Measurements from ENCODE around the gene USP33. TPM values are rescaled to one million over a fixed set of nuclear protein-coding genes. Genes with fewer than 3 reads are reported as not detected.

Gene USP33
- total and polyA plus RNA-seq, 2 of the 13 experiments (the other 11 are each of a cell fraction or from before 2014, with no cell fraction given): 32.0 to 49.1 TPM

DNA sequence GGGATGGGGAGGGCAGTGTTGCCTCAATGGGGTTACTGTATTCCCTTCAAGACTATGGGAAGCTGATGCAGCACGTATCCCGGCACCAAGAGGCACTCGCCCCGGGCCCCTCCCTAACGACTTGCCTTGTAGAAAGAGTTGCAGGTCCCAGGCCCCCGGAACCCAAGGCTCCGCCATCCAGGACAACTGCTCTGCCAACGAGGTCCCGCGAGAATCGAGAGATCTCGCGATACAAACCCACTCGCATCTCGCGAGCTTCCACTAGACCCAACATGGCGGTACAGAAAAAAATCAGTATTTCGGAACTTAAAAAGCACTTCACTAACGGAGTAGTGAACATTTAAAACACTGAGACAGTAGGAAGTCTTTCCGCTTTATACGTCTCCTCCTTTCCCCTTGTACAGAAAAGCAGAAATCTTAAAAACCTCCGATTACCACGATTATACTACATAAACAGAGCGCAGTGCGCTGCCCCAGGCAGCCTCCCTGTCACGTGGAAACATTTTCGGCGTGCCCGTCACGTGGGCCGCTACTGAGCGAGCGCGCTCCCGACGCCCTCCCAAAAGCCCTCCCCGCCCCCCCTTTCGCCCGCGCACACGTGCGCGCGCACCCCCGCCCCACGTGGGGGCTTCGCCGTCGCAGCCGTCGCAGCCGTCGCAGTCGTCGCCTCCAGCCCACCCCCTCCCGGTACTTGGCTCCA, 77.0 kb downstream of the USP33 start, which contains the start of gene ZZZ3 (continued):
- TF ChIP-seq ZNF577 (CRISPR knock-in tag; IDR thresholded peaks at IDR 0.05; ENCODE audit: borderline replicate concordance, low read depth) (no peak), NFE2L1 (CRISPR knock-in tag; IDR thresholded peaks at IDR 0.05; ENCODE audit: borderline replicate concordance) (no peak), AGO2 (optimal IDR thresholded peaks at IDR 0.05; ENCODE audit: low read depth, low read length) (peak; percentile 24), GABPA (IDR thresholded peaks at IDR 0.05; ENCODE audit: low read depth, low read length) (no peak), GABPA (CRISPR knock-in tag; IDR thresholded peaks at IDR 0.05; ENCODE audit: low read depth) (peak; percentile 45), ATRX (CRISPR knock-in tag; IDR thresholded peaks at IDR 0.05; ENCODE audit: borderline replicate concordance) (no peak), HOXA3 (CRISPR knock-in tag; IDR thresholded peaks at IDR 0.05) (peak; percentile 81), NFE2L2 (IDR thresholded peaks at IDR 0.05; ENCODE audit: low read length) (no peak)
- TF ChIP-seq, protein P1, sequence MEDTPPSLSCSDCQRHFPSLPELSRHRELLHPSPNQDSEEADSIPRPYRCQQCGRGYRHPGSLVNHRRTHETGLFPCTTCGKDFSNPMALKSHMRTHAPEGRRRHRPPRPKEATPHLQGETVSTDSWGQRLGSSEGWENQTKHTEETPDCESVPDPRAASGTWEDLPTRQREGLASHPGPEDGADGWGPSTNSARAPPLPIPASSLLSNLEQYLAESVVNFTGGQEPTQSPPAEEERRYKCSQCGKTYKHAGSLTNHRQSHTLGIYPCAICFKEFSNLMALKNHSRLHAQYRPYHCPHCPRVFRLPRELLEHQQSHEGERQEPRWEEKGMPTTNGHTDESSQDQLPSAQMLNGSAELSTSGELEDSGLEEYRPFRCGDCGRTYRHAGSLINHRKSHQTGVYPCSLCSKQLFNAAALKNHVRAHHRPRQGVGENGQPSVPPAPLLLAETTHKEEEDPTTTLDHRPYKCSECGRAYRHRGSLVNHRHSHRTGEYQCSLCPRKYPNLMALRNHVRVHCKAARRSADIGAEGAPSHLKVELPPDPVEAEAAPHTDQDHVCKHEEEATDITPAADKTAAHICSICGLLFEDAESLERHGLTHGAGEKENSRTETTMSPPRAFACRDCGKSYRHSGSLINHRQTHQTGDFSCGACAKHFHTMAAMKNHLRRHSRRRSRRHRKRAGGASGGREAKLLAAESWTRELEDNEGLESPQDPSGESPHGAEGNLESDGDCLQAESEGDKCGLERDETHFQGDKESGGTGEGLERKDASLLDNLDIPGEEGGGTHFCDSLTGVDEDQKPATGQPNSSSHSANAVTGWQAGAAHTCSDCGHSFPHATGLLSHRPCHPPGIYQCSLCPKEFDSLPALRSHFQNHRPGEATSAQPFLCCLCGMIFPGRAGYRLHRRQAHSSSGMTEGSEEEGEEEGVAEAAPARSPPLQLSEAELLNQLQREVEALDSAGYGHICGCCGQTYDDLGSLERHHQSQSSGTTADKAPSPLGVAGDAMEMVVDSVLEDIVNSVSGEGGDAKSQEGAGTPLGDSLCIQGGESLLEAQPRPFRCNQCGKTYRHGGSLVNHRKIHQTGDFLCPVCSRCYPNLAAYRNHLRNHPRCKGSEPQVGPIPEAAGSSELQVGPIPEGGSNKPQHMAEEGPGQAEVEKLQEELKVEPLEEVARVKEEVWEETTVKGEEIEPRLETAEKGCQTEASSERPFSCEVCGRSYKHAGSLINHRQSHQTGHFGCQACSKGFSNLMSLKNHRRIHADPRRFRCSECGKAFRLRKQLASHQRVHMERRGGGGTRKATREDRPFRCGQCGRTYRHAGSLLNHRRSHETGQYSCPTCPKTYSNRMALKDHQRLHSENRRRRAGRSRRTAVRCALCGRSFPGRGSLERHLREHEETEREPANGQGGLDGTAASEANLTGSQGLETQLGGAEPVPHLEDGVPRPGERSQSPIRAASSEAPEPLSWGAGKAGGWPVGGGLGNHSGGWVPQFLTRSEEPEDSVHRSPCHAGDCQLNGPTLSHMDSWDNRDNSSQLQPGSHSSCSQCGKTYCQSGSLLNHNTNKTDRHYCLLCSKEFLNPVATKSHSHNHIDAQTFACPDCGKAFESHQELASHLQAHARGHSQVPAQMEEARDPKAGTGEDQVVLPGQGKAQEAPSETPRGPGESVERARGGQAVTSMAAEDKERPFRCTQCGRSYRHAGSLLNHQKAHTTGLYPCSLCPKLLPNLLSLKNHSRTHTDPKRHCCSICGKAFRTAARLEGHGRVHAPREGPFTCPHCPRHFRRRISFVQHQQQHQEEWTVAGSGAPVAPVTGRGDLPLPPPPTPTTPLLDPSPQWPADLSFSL (CRISPR knock-in tag; IDR thresholded peaks at IDR 0.05): no peak
- TF ChIP-seq, protein P2, sequence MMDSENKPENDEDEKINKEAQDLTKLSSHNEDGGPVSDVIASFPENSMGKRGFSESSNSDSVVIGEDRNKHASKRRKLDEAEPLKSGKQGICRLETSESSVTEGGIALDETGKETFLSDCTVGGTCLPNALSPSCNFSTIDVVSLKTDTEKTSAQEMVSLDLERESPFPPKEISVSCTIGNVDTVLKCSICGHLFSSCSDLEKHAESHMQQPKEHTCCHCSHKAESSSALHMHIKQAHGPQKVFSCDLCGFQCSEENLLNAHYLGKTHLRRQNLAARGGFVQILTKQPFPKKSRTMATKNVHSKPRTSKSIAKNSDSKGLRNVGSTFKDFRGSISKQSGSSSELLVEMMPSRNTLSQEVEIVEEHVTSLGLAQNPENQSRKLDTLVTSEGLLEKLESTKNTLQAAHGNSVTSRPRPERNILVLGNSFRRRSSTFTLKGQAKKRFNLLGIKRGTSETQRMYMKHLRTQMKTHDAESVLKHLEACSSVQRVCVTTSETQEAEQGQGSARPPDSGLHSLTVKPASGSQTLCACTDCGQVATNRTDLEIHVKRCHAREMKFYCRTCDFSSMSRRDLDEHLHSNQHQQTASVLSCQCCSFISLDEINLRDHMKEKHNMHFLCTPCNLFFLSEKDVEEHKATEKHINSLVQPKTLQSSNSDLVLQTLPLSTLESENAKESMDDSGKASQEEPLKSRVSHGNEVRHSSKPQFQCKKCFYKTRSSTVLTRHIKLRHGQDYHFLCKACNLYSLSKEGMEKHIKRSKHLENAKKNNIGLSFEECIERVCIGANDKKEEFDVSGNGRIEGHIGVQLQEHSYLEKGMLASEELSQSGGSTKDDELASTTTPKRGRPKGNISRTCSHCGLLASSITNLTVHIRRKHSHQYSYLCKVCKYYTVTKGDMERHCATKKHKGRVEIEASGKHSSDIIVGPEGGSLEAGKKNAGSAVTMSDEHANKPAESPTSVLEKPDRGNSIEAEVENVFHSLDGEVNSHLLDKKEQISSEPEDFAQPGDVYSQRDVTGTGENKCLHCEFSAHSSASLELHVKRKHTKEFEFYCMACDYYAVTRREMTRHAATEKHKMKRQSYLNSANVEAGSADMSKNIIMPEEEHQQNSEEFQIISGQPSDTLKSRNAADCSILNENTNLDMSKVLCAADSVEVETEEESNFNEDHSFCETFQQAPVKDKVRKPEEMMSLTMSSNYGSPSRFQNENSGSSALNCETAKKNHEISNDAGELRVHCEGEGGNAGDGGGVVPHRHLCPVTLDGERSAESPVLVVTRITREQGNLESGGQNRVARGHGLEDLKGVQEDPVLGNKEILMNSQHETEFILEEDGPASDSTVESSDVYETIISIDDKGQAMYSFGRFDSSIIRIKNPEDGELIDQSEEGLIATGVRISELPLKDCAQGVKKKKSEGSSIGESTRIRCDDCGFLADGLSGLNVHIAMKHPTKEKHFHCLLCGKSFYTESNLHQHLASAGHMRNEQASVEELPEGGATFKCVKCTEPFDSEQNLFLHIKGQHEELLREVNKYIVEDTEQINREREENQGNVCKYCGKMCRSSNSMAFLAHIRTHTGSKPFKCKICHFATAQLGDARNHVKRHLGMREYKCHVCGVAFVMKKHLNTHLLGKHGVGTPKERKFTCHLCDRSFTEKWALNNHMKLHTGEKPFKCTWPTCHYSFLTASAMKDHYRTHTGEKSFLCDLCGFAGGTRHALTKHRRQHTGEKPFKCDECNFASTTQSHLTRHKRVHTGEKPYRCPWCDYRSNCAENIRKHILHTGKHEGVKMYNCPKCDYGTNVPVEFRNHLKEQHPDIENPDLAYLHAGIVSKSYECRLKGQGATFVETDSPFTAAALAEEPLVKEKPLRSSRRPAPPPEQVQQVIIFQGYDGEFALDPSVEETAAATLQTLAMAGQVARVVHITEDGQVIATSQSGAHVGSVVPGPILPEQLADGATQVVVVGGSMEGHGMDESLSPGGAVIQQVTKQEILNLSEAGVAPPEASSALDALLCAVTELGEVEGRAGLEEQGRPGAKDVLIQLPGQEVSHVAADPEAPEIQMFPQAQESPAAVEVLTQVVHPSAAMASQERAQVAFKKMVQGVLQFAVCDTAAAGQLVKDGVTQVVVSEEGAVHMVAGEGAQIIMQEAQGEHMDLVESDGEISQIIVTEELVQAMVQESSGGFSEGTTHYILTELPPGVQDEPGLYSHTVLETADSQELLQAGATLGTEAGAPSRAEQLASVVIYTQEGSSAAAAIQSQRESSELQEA (CRISPR knock-in tag; IDR thresholded peaks at IDR 0.05; ENCODE audit: not compliant biosample characterization): no peak
- TF ChIP-seq, protein P3, sequence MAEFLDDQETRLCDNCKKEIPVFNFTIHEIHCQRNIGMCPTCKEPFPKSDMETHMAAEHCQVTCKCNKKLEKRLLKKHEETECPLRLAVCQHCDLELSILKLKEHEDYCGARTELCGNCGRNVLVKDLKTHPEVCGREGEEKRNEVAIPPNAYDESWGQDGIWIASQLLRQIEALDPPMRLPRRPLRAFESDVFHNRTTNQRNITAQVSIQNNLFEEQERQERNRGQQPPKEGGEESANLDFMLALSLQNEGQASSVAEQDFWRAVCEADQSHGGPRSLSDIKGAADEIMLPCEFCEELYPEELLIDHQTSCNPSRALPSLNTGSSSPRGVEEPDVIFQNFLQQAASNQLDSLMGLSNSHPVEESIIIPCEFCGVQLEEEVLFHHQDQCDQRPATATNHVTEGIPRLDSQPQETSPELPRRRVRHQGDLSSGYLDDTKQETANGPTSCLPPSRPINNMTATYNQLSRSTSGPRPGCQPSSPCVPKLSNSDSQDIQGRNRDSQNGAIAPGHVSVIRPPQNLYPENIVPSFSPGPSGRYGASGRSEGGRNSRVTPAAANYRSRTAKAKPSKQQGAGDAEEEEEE (CRISPR knock-in tag; IDR thresholded peaks at IDR 0.05; ENCODE audit: borderline replicate concordance): no peak
